Measurements from ENCODE around the gene CHD1L. TPM values are rescaled to one million over a fixed set of nuclear protein-coding genes. Genes with fewer than 3 reads are reported as not detected.
"Not testable (repeated sequence)": the region's sequence is repeated elsewhere in the genome, so short reads cannot be mapped to it uniquely, and the experiment has no call there.

CHD1L gene
- 25.9 and 29.5 TPM in 2 replicates for polyA plus RNA-seq
- polyA minus RNA-seq, result 21.2 and 30.6 TPM in 2 replicates

GRCh38 chr1:147242449-147243227 is at the start of gene CHD1L:
Gene CHD1L (plus strand): TSS chr1:147242684. CDS start chr1:147242704, 20 bp downstream.
- peak within 1 kb of the TSS; percentile 76 for H3K4me2 ChIP-seq (ENCODE audit: low read length)
- H3F3A ChIP-seq (ENCODE audit: insufficient read depth, low read length, poor library complexity, severe bottlenecking), result no peaks in the 10 kb centered on the region
- H3K79me2 ChIP-seq (replicated peaks; ENCODE audit: insufficient read depth, low read length), result peaks cover 34% of the 10 kb centered on the region
- H3K36me3 ChIP-seq (ENCODE audit: insufficient read depth, low read length), result no peaks in the 10 kb centered on the region
- H2AFZ ChIP-seq (ENCODE audit: low read depth, low read length), result peak within 1 kb of the TSS; percentile 80
- no peaks in the 10 kb centered on the region for H4K20me1 ChIP-seq (ENCODE audit: insufficient read depth)
- peak within 1 kb of the TSS; percentile 95 for H3K4me3 ChIP-seq (ENCODE audit: low read length)
- H3K27ac ChIP-seq (ENCODE audit: low read length), result peak within 1 kb of the TSS; percentile 67
- H3K9me3 ChIP-seq (ENCODE audit: low read length), result no peaks in the 10 kb centered on the region
- TF ChIP-seq, protein P1, sequence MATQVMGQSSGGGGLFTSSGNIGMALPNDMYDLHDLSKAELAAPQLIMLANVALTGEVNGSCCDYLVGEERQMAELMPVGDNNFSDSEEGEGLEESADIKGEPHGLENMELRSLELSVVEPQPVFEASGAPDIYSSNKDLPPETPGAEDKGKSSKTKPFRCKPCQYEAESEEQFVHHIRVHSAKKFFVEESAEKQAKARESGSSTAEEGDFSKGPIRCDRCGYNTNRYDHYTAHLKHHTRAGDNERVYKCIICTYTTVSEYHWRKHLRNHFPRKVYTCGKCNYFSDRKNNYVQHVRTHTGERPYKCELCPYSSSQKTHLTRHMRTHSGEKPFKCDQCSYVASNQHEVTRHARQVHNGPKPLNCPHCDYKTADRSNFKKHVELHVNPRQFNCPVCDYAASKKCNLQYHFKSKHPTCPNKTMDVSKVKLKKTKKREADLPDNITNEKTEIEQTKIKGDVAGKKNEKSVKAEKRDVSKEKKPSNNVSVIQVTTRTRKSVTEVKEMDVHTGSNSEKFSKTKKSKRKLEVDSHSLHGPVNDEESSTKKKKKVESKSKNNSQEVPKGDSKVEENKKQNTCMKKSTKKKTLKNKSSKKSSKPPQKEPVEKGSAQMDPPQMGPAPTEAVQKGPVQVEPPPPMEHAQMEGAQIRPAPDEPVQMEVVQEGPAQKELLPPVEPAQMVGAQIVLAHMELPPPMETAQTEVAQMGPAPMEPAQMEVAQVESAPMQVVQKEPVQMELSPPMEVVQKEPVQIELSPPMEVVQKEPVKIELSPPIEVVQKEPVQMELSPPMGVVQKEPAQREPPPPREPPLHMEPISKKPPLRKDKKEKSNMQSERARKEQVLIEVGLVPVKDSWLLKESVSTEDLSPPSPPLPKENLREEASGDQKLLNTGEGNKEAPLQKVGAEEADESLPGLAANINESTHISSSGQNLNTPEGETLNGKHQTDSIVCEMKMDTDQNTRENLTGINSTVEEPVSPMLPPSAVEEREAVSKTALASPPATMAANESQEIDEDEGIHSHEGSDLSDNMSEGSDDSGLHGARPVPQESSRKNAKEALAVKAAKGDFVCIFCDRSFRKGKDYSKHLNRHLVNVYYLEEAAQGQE (IDR thresholded peaks at IDR 0.05; ENCODE audit: borderline replicate concordance), result no peak
- TF ChIP-seq RAD21 (conservative IDR thresholded peaks at IDR 0.05), result peak; percentile 94
- TF ChIP-seq TAF1 (IDR thresholded peaks at IDR 0.05; ENCODE audit: low read depth), result no peak
- TF ChIP-seq, protein P2, sequence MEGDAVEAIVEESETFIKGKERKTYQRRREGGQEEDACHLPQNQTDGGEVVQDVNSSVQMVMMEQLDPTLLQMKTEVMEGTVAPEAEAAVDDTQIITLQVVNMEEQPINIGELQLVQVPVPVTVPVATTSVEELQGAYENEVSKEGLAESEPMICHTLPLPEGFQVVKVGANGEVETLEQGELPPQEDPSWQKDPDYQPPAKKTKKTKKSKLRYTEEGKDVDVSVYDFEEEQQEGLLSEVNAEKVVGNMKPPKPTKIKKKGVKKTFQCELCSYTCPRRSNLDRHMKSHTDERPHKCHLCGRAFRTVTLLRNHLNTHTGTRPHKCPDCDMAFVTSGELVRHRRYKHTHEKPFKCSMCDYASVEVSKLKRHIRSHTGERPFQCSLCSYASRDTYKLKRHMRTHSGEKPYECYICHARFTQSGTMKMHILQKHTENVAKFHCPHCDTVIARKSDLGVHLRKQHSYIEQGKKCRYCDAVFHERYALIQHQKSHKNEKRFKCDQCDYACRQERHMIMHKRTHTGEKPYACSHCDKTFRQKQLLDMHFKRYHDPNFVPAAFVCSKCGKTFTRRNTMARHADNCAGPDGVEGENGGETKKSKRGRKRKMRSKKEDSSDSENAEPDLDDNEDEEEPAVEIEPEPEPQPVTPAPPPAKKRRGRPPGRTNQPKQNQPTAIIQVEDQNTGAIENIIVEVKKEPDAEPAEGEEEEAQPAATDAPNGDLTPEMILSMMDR (IDR thresholded peaks at IDR 0.05; ENCODE audit: poor library complexity, severe bottlenecking), result peak; percentile 97
- TF ChIP-seq POLR2AphosphoS5 (IDR thresholded peaks at IDR 0.05), result peak; percentile 28
- peak; percentile 83 for TF ChIP-seq SMC3 (conservative IDR thresholded peaks at IDR 0.05; ENCODE audit: poor library complexity)
- peak; percentile 41 for TF ChIP-seq EP300 (conservative IDR thresholded peaks at IDR 0.05; ENCODE audit: poor library complexity, severe bottlenecking)
- no peak for TF ChIP-seq EZH2 (IDR thresholded peaks at IDR 0.05; ENCODE audit: borderline replicate concordance, insufficient read depth, low read length, poor library complexity, severe bottlenecking)
- TF ChIP-seq MXI1 (conservative IDR thresholded peaks at IDR 0.05; ENCODE audit: poor library complexity, severe bottlenecking), result peak; percentile 75
- H3K9me2 ChIP-seq (ENCODE audit: insufficient read depth, low read length), result no peaks in the 10 kb centered on the region
- H3K9ac ChIP-seq (ENCODE audit: low read length), result peak within 1 kb of the TSS; percentile 83
- H3K27me3 ChIP-seq (ENCODE audit: insufficient read depth, low read depth, low read length), result no peaks in the 10 kb centered on the region

- not testable (repeated sequence) for H3K27me3 ChIP-seq (ENCODE audit: insufficient read depth, low read depth, low read length); H3K4me2 ChIP-seq (ENCODE audit: low read length); H3K9ac ChIP-seq (ENCODE audit: low read length); H3K27ac ChIP-seq (ENCODE audit: low read length); H4K20me1 ChIP-seq (ENCODE audit: insufficient read depth); H3K9me2 ChIP-seq (ENCODE audit: insufficient read depth, low read length); H2AFZ ChIP-seq (ENCODE audit: low read depth, low read length); H3K4me3 ChIP-seq (ENCODE audit: low read length); H3F3A ChIP-seq (ENCODE audit: insufficient read depth, low read length, poor library complexity, severe bottlenecking); H3K36me3 ChIP-seq (ENCODE audit: insufficient read depth, low read length); H3K79me2 ChIP-seq (replicated peaks; ENCODE audit: insufficient read depth, low read length); H3K9me3 ChIP-seq (ENCODE audit: low read length)
Measured at GRCh38 chr1:147197324-147197723, 45.2 kb upstream of the CHD1L start.
